ENCODE measurements around the gene ATXN1. TPM values are rescaled to one million over a fixed set of nuclear protein-coding genes. Genes with fewer than 3 reads are reported as not detected.

ATXN1 gene
- total RNA-seq, 1 experiment from 2014 or later, result 19.7 TPM

DNA sequence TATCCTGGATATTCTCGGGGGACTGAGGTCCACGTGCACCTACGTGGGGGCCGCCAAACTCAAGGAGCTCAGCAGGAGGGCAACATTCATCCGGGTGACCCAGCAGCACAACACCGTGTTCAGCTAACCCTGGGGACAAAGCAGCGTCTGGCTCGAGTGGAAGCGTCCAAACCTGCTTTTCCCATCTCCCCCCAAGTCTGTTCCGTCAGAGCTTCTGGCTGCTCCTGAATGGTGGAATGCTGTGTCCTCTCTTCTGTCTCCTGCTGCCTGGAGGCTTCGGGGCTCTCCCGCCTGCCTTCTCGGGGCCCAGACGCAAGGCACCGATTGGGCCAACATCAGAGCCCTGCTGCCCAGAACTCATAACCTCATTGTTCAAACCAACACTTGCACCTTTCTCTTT lies 466.2 kb downstream of the ATXN1 start:
- Mint-ChIP-seq H3K9me3 (ENCODE audit: low read depth, unreplicated experiment) (no peaks in the 10 kb centered on the region), H3K27ac (ENCODE audit: unreplicated experiment) (no peak overlapping the region), H3K27me3 (ENCODE audit: unreplicated experiment) (no peaks in the 10 kb centered on the region), H3K36me3 (ENCODE audit: insufficient read depth, unreplicated experiment) (no peaks in the 10 kb centered on the region), H3K4me1 (ENCODE audit: low read depth, unreplicated experiment) (no peaks in the 10 kb centered on the region), H3K4me3 (ENCODE audit: low read depth, unreplicated experiment) (no peak overlapping the region)
- intact Hi-C loops (cut with micrococcal nuclease; ENCODE audit: unreplicated experiment), result no loop called here
- DNase-seq, result no peak
- CTCF ChIA-PET, result no interaction called here
- BruUV-seq (replicated peaks), result no TSS peak
- TF ChIP-seq CTCF (IDR thresholded peaks at IDR 0.05; ENCODE audit: unreplicated experiment), result no peak

GRCh38 chr6:16294371-16294770 lies 466.9 kb downstream of the ATXN1 start:
- BruUV-seq (replicated peaks), result no TSS peak
- H3K27me3 Mint-ChIP-seq (ENCODE audit: unreplicated experiment), result no peaks in the 10 kb centered on the region
- CTCF ChIA-PET, result no interaction called here
- no peak for DNase-seq
- H3K9me3 Mint-ChIP-seq (ENCODE audit: low read depth, unreplicated experiment), result no peaks in the 10 kb centered on the region
- no peaks in the 10 kb centered on the region for H3K4me1 Mint-ChIP-seq (ENCODE audit: low read depth, unreplicated experiment)
- H3K27ac Mint-ChIP-seq (ENCODE audit: unreplicated experiment), result no peak overlapping the region
- intact Hi-C loops (cut with micrococcal nuclease; ENCODE audit: unreplicated experiment), result no loop called here
- no peaks in the 10 kb centered on the region for H3K36me3 Mint-ChIP-seq (ENCODE audit: insufficient read depth, unreplicated experiment)
- no peak for TF ChIP-seq CTCF (IDR thresholded peaks at IDR 0.05; ENCODE audit: unreplicated experiment)
- H3K4me3 Mint-ChIP-seq (ENCODE audit: low read depth, unreplicated experiment), result no peak overlapping the region

DNA sequence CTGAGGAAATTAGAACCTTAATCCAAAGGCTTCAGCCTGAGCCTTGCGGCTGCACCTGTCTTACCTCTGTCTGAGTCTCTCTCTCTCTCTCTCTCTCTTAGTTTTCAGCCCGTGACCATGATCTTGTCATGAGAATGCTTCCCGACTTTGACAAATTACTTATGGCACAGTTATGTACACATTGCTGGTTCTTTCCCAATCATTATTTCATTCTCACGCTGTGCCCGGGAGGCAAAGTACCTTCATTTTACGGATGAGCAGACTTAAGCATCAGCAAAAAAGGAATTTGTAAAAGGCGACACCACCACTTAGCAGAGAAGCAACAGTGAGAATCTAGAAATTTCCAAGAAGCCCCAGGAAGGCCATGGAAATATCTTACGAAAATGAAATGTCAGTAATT lies 468.3 kb downstream of the ATXN1 start:
- no peaks in the 10 kb centered on the region for H3K9me3 Mint-ChIP-seq (ENCODE audit: low read depth, unreplicated experiment)
- intact Hi-C loops (cut with micrococcal nuclease; ENCODE audit: unreplicated experiment), result no loop called here
- H3K27me3 Mint-ChIP-seq (ENCODE audit: unreplicated experiment), result no peaks in the 10 kb centered on the region
- H3K27ac Mint-ChIP-seq (ENCODE audit: unreplicated experiment), result no peak overlapping the region
- H3K36me3 Mint-ChIP-seq (ENCODE audit: insufficient read depth, unreplicated experiment), result no peaks in the 10 kb centered on the region
- H3K4me3 Mint-ChIP-seq (ENCODE audit: low read depth, unreplicated experiment), result no peak overlapping the region
- TF ChIP-seq CTCF (IDR thresholded peaks at IDR 0.05; ENCODE audit: unreplicated experiment), result no peak
- DNase-seq, result no peak
- BruUV-seq (replicated peaks), result no TSS peak
- no peaks in the 10 kb centered on the region for H3K4me1 Mint-ChIP-seq (ENCODE audit: low read depth, unreplicated experiment)
- CTCF ChIA-PET, result no interaction called here

- no peaks in the 10 kb centered on the region for H3K36me3 Mint-ChIP-seq (ENCODE audit: insufficient read depth, unreplicated experiment)
- TF ChIP-seq CTCF (IDR thresholded peaks at IDR 0.05; ENCODE audit: unreplicated experiment), result no peak
- no peaks in the 10 kb centered on the region for H3K4me1 Mint-ChIP-seq (ENCODE audit: low read depth, unreplicated experiment)
- intact Hi-C loops (cut with micrococcal nuclease; ENCODE audit: unreplicated experiment), result no loop called here
- no peak overlapping the region for H3K27ac Mint-ChIP-seq (ENCODE audit: unreplicated experiment)
- CTCF ChIA-PET, result interaction anchor here (0.5 kb wide), 1 partner anchor 92 kb away, joined by 3 read pairs; no protein-coding TSS in a partner anchor
- DNase-seq, result no peak
- H3K9me3 Mint-ChIP-seq (ENCODE audit: low read depth, unreplicated experiment), result no peaks in the 10 kb centered on the region
- H3K4me3 Mint-ChIP-seq (ENCODE audit: low read depth, unreplicated experiment), result no peak overlapping the region
- no peaks in the 10 kb centered on the region for H3K27me3 Mint-ChIP-seq (ENCODE audit: unreplicated experiment)
- no TSS peak for BruUV-seq (replicated peaks)
These were observed 468.8 kb downstream of the ATXN1 start for GRCh38 chr6:16292432-16292831.

All from Calu3 (cell line).